LNCAP (cell line): Measurements from ENCODE around the gene LAMA3.

Source experiments
- TF ChIP-seq, protein P1 (sequence below): fragments of 450-650 bp; IDR thresholded peaks from 2 replicates; pipeline ENCODE4 v1.5.1; 2017; ENCODE audit warnings: mild to moderate bottlenecking

Gene LAMA3

DNA sequence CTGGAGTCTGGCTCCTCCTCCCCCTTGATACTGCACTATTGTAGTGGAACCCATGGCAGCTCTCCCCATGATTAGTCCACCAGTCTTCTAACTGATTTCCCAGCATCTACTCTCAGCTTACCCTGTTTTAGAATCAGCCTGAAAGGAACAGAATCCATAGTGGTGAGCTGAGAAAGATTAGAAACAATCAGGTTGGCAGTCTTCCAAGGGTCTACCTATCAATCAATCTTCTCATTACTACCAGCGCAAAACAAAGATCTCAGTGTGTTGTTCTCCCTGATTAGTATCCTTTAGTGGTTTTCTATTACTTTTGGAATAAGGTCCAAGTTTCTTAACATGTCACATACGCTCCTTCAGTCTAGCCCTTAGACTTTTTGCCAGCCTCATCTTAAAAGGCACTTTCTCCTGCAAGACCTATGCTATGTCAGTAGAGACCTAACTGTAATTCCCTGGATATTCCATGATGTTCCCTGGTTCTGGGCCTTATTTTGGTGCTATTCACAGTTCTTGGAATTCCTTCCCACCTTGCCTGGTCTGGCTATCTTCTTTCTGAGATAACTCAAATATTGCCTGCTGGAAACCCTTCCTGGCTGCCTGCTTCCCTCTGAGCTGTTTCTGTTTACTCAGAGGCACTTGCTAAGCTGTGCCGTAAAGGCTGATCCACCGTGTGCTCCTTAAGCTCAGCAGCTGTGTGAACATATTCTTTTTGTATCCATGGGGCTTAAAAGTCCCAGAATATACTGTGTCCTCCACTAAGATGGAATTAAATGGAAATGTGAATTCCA, 32.6 kb downstream of the LAMA3 start:
- TF ChIP-seq, protein P1, sequence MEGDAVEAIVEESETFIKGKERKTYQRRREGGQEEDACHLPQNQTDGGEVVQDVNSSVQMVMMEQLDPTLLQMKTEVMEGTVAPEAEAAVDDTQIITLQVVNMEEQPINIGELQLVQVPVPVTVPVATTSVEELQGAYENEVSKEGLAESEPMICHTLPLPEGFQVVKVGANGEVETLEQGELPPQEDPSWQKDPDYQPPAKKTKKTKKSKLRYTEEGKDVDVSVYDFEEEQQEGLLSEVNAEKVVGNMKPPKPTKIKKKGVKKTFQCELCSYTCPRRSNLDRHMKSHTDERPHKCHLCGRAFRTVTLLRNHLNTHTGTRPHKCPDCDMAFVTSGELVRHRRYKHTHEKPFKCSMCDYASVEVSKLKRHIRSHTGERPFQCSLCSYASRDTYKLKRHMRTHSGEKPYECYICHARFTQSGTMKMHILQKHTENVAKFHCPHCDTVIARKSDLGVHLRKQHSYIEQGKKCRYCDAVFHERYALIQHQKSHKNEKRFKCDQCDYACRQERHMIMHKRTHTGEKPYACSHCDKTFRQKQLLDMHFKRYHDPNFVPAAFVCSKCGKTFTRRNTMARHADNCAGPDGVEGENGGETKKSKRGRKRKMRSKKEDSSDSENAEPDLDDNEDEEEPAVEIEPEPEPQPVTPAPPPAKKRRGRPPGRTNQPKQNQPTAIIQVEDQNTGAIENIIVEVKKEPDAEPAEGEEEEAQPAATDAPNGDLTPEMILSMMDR: no peak

DNA sequence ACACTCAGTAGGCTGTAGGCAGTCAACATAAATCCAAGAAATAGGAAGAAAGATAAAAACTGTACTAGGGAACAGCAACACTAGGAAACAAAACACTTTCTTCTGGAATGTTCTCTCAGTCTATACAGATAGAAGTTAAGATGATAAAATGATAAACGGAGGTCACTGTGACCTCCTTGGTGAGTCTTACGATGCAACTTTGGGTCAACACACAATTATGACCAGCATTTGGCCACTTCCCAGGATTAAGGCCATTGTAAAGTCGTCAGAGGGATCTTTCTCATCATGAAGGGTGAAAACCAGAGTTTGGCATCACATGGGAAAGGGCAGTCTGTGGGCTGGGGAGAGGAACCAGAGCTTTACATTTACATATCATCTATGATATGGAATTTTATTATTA, 33.4 kb downstream of the LAMA3 start:
- TF ChIP-seq, protein P1: no peak

DNA sequence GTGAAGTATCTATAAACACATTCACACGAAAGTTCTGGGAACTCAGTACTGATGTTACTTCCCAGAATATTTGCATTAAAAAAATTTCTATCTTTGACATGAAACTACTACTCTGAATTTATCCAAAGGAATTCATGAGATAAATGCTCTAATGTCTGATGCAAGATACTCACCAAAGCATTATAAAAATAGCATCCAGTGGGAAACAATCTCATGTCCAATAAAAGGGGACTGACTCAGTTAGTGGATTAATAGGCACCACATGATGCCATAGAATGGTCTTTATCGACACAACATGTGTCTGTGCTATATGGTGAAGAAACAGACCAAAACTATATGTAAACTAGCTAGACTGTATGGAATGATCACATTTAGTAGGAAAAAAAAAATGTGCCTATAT, 33.9 kb downstream of the LAMA3 start:
- TF ChIP-seq, protein P1: no peak

DNA sequence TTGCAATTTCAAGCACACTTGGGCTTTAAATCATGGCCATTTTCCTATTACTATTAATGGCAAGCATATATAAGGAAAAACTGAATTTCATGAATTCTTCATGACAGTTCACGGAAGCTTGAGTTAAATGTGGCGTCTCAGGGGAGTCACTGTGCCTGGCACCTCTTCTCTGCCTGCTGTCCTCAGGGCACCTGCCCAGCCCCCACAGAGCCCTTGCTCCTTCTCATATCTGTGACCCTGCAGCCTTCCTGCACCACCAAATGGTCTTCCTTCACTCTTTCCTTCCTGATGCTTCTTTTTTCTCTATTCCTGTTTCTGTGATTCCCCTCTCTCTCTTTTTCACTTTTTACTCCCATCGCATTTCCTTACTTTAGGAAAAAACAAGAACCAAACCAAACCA, 35.4 kb downstream of the LAMA3 start:
- TF ChIP-seq, protein P1: no peak

DNA sequence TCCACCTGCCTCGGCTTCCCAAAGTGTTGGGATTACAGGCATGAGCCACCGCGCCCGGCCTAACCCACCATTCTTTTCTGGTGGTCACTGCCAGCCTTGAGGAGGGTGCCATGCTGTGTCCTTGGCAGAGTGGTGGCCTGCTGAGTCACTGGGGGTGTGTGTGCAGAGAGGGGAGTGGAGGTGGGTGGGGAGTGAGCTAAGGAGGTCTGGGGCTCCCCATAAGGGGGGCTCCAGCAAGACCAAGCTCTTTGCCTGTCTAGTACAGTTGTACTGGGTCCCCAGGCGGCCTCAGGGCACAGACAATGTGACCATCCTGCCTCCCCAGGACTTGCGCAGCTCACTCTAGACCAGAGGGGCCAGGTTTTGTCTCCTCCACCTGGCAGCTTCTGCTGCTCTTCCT, 36.1 kb downstream of the LAMA3 start:
- TF ChIP-seq, protein P1: no peak

DNA sequence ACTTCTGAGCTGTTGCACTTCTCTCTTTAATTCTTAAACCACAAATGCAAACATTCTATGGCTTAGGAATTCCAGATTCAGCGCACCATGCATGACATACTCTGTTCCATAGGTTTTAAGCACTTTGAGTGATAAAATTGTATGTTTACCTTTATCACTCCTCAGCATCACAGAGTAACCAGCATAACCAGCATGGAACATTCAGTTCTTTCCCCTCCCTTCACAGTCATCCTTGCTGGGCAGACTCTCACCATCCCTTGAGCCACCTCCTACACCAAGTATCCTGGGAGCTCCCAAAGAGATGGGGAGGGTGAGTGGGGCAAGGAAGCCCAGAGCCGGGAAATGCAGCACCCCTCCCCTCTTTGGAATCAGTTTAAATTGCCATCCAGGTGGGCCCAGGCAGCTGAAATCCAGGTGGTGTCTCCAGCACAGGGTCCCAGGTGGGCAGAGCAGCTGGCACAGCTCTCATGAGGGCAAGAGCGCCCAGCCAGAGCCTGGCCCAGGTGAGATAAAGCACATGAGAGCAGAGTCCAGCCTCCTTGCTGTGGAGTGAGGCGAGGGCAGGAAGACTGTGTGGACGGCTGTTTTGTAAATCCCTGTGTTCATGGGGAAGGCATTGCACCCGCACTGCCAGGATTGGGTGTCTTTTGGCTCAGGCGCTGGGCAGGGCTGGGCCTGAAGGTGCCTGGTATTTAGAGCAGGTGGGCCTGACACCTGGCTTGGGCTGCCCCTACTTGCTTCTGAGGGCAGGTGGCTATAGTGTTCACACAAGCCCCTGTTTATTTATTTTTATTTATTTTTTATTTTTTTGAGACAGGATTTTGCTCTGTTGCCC, 36.8 kb downstream of the LAMA3 start:
- TF ChIP-seq, protein P1: no peak

DNA sequence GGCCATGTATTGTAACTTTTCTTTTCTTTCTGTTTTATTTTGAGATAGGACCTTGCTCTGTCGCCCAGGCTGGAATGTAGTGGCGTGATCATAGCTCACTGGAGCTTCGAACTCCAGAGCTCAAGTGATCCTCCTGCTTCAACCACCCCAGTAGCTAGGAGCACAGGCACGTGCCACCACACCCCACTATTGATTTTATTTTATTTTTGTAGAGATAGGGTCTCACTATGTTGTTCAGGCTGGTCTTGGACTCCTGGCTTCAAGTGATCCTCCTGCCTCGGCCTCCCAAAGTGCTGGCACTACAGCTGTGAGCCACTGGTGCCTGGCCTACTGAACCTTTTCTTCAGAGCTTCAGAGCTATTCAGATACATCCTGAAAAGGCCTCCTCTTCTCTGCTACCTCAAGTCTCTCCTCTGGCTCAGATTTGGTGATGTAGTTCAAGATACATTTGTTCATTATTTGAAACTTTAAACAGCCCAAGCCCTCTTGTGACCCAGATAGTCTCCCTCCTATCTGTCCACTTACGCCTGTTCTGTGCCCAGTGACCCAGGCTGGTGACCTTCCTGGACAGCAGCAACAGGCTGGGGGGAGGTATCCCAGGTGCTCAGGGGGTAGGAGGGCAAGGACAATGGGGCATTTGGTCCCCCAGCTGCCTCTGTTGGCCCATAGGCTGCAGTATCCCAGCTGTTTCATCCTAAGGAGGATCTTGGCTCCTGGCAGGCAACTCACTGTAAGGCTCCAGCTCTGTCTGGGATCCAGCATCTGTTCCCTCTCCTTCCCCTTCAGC, 38.6 kb downstream of the LAMA3 start:
- TF ChIP-seq, protein P1: no peak
